ENCODE data around the gene LDLRAD4.

DNA sequence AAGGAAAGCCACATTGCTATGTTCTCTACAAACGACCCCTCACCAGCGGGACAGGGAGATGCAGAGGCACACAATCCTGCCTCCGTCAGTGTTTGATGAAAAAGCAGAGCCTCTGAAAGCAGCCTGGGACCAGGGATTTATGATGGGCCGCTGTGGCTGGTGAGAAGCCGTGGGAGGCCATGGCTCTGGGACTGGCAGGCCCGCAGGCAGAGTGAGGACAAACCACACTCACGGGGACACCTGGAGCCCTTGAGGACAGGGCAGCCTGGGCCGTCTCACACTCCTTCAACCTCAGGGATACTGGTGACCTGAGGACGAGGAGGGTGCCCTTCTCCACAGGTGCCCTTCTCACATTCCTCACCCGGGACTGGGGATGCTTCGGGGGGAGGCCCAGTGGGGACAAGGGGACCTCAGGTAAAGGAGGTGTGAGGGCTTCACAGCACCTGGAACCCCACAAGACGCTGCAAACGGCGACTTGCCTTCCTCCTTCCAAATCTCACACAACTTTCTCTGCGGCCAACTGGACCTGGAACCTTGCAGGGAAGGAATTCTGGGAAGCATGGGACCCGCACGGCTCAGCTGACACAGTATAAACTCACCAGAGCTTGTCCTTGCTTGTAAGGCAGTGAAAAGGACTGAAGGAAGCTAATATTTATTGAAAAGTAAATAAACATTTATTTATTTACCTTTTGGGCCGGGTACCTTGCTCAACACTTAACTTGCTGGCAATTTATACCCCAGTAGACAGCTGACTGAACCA, 5.3 kb upstream of the LDLRAD4 start:
- TF ChIP-seq, protein P1, sequence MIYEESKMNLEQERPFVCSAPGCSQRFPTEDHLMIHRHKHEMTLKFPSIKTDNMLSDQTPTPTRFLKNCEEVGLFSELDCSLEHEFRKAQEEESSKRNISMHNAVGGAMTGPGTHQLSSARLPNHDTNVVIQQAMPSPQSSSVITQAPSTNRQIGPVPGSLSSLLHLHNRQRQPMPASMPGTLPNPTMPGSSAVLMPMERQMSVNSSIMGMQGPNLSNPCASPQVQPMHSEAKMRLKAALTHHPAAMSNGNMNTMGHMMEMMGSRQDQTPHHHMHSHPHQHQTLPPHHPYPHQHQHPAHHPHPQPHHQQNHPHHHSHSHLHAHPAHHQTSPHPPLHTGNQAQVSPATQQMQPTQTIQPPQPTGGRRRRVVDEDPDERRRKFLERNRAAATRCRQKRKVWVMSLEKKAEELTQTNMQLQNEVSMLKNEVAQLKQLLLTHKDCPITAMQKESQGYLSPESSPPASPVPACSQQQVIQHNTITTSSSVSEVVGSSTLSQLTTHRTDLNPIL (CRISPR knock-in tag; IDR thresholded peaks at IDR 0.05; ENCODE audit: low read depth): no peak
- TF ChIP-seq GLIS3 (CRISPR knock-in tag; IDR thresholded peaks at IDR 0.05) (no peak), TCF4 (CRISPR knock-in tag; IDR thresholded peaks at IDR 0.05; ENCODE audit: borderline replicate concordance) (no peak), ZNF565 (CRISPR knock-in tag; conservative IDR thresholded peaks at IDR 0.05; ENCODE audit: low read depth) (no peak), SNAI2 (CRISPR knock-in tag; IDR thresholded peaks at IDR 0.05) (no peak), RARB (CRISPR knock-in tag; IDR thresholded peaks at IDR 0.05) (no peak), ARNTL (CRISPR knock-in tag; IDR thresholded peaks at IDR 0.05; ENCODE audit: borderline replicate concordance, low read depth) (no peak), ZC3H10 (CRISPR knock-in tag; IDR thresholded peaks at IDR 0.05) (no peak), ZFP3 (CRISPR knock-in tag; IDR thresholded peaks at IDR 0.05) (no peak), OSR1 (CRISPR knock-in tag; IDR thresholded peaks at IDR 0.05) (no peak), ZNF8 (CRISPR knock-in tag; IDR thresholded peaks at IDR 0.05) (no peak)
- TF ChIP-seq, protein P2, sequence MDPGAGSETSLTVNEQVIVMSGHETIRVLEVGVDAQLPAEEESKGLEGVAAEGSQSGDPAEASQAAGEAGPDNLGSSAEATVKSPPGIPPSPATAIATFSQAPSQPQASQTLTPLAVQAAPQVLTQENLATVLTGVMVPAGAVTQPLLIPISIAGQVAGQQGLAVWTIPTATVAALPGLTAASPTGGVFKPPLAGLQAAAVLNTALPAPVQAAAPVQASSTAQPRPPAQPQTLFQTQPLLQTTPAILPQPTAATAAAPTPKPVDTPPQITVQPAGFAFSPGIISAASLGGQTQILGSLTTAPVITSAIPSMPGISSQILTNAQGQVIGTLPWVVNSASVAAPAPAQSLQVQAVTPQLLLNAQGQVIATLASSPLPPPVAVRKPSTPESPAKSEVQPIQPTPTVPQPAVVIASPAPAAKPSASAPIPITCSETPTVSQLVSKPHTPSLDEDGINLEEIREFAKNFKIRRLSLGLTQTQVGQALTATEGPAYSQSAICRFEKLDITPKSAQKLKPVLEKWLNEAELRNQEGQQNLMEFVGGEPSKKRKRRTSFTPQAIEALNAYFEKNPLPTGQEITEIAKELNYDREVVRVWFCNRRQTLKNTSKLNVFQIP (CRISPR knock-in tag; IDR thresholded peaks at IDR 0.05; ENCODE audit: borderline replicate concordance, low read depth): no peak
- TF ChIP-seq, protein P3, sequence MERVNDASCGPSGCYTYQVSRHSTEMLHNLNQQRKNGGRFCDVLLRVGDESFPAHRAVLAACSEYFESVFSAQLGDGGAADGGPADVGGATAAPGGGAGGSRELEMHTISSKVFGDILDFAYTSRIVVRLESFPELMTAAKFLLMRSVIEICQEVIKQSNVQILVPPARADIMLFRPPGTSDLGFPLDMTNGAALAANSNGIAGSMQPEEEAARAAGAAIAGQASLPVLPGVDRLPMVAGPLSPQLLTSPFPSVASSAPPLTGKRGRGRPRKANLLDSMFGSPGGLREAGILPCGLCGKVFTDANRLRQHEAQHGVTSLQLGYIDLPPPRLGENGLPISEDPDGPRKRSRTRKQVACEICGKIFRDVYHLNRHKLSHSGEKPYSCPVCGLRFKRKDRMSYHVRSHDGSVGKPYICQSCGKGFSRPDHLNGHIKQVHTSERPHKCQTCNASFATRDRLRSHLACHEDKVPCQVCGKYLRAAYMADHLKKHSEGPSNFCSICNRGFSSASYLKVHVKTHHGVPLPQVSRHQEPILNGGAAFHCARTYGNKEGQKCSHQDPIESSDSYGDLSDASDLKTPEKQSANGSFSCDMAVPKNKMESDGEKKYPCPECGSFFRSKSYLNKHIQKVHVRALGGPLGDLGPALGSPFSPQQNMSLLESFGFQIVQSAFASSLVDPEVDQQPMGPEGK (CRISPR knock-in tag; IDR thresholded peaks at IDR 0.05; ENCODE audit: borderline replicate concordance): no peak

Data from SK-N-SH treated with all-trans-retinoic acid at 6 μM for 48 hours (cell line).